ENCODE data around the gene PIGS. TPM values are rescaled to one million over a fixed set of nuclear protein-coding genes. Genes with fewer than 3 reads are reported as not detected.
A peak's percentile ranks its signal among the peaks of the same experiment; 100 is the strongest.

Gene PIGS
- total and polyA plus RNA-seq, 9 of the 15 experiments (the other 6 are each of a cell fraction or from before 2014, with no cell fraction given): 47.5 to 138 (median 57.6) TPM

GRCh38 chr17:28598799-28599310 is 27.5 kb upstream of the PIGS start, which contains the start of gene SPAG5 (continued):
- no peak for TF ChIP-seq TCF15 (CRISPR knock-in tag; IDR thresholded peaks at IDR 0.05)
- no peak for TF ChIP-seq E2F3 (CRISPR knock-in tag; IDR thresholded peaks at IDR 0.05)
- TF ChIP-seq TRIM28 (IDR thresholded peaks at IDR 0.05): no peak
- TF ChIP-seq, protein P1, sequence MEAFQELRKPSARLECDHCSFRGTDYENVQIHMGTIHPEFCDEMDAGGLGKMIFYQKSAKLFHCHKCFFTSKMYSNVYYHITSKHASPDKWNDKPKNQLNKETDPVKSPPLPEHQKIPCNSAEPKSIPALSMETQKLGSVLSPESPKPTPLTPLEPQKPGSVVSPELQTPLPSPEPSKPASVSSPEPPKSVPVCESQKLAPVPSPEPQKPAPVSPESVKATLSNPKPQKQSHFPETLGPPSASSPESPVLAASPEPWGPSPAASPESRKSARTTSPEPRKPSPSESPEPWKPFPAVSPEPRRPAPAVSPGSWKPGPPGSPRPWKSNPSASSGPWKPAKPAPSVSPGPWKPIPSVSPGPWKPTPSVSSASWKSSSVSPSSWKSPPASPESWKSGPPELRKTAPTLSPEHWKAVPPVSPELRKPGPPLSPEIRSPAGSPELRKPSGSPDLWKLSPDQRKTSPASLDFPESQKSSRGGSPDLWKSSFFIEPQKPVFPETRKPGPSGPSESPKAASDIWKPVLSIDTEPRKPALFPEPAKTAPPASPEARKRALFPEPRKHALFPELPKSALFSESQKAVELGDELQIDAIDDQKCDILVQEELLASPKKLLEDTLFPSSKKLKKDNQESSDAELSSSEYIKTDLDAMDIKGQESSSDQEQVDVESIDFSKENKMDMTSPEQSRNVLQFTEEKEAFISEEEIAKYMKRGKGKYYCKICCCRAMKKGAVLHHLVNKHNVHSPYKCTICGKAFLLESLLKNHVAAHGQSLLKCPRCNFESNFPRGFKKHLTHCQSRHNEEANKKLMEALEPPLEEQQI (IDR thresholded peaks at IDR 0.05): 0 out of 2 replicates have a peak, but pooled peaks have one; percentile 41
- TF ChIP-seq PPARD (CRISPR knock-in tag; IDR thresholded peaks at IDR 0.05): no peak
- TF ChIP-seq PTRF (tag; IDR thresholded peaks at IDR 0.05): no peak
- no peak for TF ChIP-seq GABPB2 (CRISPR knock-in tag; conservative IDR thresholded peaks at IDR 0.05)
- TF ChIP-seq RBBP5 (IDR thresholded peaks at IDR 0.05; ENCODE audit: borderline replicate concordance, insufficient read depth, low read length, poor library complexity, severe bottlenecking): peak; percentile 74
- no peak; the same call in 1 of the 2 replicates for TF ChIP-seq PHB (CRISPR knock-in tag; IDR thresholded peaks at IDR 0.05)
- TF ChIP-seq GABPB1 (CRISPR knock-in tag; IDR thresholded peaks at IDR 0.05): no peak; the same call in none of the 2 replicates
- no peak; the same call in 1 of the 2 replicates for TF ChIP-seq RUNX1 (IDR thresholded peaks at IDR 0.05; ENCODE audit: low read depth)
- TF ChIP-seq KLF1 (tag; IDR thresholded peaks at IDR 0.05): no peak
- TF ChIP-seq IRF9 (tag; IDR thresholded peaks at IDR 0.05): no peak
- TF ChIP-seq ZKSCAN8 (CRISPR knock-in tag; IDR thresholded peaks at IDR 0.05): no peak
- no peak for TF ChIP-seq HMG20A (CRISPR knock-in tag; conservative IDR thresholded peaks at IDR 0.05)
- TF ChIP-seq NR2F6 (CRISPR knock-in tag; IDR thresholded peaks at IDR 0.05): no peak
- no peak for TF ChIP-seq ZNF584 (CRISPR knock-in tag; IDR thresholded peaks at IDR 0.05; ENCODE audit: low read depth)
- peak; percentile 13 for TF ChIP-seq E2F8 (IDR thresholded peaks at IDR 0.05; ENCODE audit: low read depth, partially characterized antibody)
- TF ChIP-seq RBM22 (IDR thresholded peaks at IDR 0.05; ENCODE audit: low read depth, low read length, poor library complexity, severe bottlenecking): peak; percentile 41
- TF ChIP-seq ZNF232 (CRISPR knock-in tag; IDR thresholded peaks at IDR 0.05): no peak
- TF ChIP-seq GTF2F1 (IDR thresholded peaks at IDR 0.05; ENCODE audit: low read depth, low read length): peak; percentile 84; the same call in 1 of the 2 replicates
- TF ChIP-seq PCBP1 (IDR thresholded peaks at IDR 0.05; ENCODE audit: low read depth, low read length, poor library complexity, severe bottlenecking): no peak
- TF ChIP-seq ZNF12 (CRISPR knock-in tag; IDR thresholded peaks at IDR 0.05): no peak; the same call in 1 of the 2 replicates
- no peak for TF ChIP-seq BCL6 (CRISPR knock-in tag; IDR thresholded peaks at IDR 0.05)
